CD4-positive, alpha-beta T cell treated with Interleukin-4 for 4 hours (primary cell): Measurements from ENCODE around the gene RXRG.

Experiments
- DNase-seq: peaks from one replicate; pipeline ENCODE4 v3.0.0-alpha.2; 2020

Gene RXRG

GRCh38 chr1:165407398-165407797 is 37.5 kb downstream of the RXRG start:
- DNase-seq: no peak

GRCh38 chr1:165403835-165404482 is 41.0 kb downstream of the RXRG start:
- peak; percentile 15 for DNase-seq

- no peak for DNase-seq
These were observed 42.3 kb downstream of the RXRG start for GRCh38 chr1:165402517-165403111.

GRCh38 chr1:165397944-165398343 is 47.0 kb downstream of the RXRG start:
- peak; percentile 33 for DNase-seq

GRCh38 chr1:165395901-165396300 is 49.0 kb downstream of the RXRG start:
- no peak for DNase-seq

GRCh38 chr1:165395478-165395877 is 49.4 kb downstream of the RXRG start:
- no peak for DNase-seq

GRCh38 chr1:165392634-165393571 is 52.0 kb downstream of the RXRG start:
- peak; percentile 94 for DNase-seq

- no peak for DNase-seq
These were observed 55.3 kb downstream of the RXRG start for GRCh38 chr1:165389609-165390008.

- DNase-seq: no peak
These were observed 57.0 kb downstream of the RXRG start for GRCh38 chr1:165387961-165388360.

- no peak for DNase-seq
These were observed 57.4 kb downstream of the RXRG start for GRCh38 chr1:165387505-165387904.

- no peak for DNase-seq
These were observed 61.1 kb downstream of the RXRG start for GRCh38 chr1:165383599-165384405.

GRCh38 chr1:165383067-165383466 is 61.9 kb downstream of the RXRG start:
- DNase-seq: no peak

- DNase-seq: no peak
These were observed 63.0 kb downstream of the RXRG start for GRCh38 chr1:165381745-165382505.

GRCh38 chr1:165376811-165377311 is 68.1 kb downstream of the RXRG start:
- DNase-seq: no peak

- DNase-seq: no peak
These were observed 68.7 kb downstream of the RXRG start for GRCh38 chr1:165376041-165376810.

GRCh38 chr1:165375623-165376022 is 69.3 kb downstream of the RXRG start:
- DNase-seq: no peak

GRCh38 chr1:165371588-165372225 is 73.2 kb downstream of the RXRG start:
- no peak for DNase-seq

GRCh38 chr1:165369255-165369848 is 75.6 kb downstream of the RXRG start:
- peak; percentile 41 for DNase-seq

GRCh38 chr1:165367375-165367993 is 77.4 kb downstream of the RXRG start:
- peak; percentile 77 for DNase-seq

GRCh38 chr1:165365341-165365740 is 79.6 kb downstream of the RXRG start:
- DNase-seq: no peak
